Adrenal gland (tissue), 5 donors: ENCODE measurements around the gene ABCB7.

Experiments
- CTCF ChIP-seq, 6 experiments: fragments of 450-650 bp in 4 of 6; fragments of 200-600 bp in 2 of 6; sonication (generic) in 1 of 6; IDR thresholded peaks; 1 replicate in 5 of 6; 2 replicates in 1 of 6; pipeline versions ENCODE4 v1.5.1 to v1.8.0; 2016 to 2021; ENCODE audit warnings: antibody characterized with exemption in 6 of 6, mild to moderate bottlenecking in 2 of 6, moderate library complexity in 1 of 6
- POLR2A ChIP-seq, 2 donors: fragments of 450-650 bp; IDR thresholded peaks; one replicate each; pipeline ENCODE4 v1.6.1; 2017; ENCODE audit warnings: antibody characterized with exemption in 2 of 2, mild to moderate bottlenecking in 2 of 2, moderate library complexity in 1 of 2
- donor health status: DM: no; HTN: no; CAD: no.

- no peak for TF ChIP-seq CTCF (IDR thresholded peaks at IDR 0.05)
- no peak for TF ChIP-seq POLR2A (IDR thresholded peaks at IDR 0.05)
Measured at GRCh38 chrX:75151827-75152592, 4.1 kb downstream of the ABCB7 start.
